Measurements from ENCODE around the gene HPCAL4.

DNA sequence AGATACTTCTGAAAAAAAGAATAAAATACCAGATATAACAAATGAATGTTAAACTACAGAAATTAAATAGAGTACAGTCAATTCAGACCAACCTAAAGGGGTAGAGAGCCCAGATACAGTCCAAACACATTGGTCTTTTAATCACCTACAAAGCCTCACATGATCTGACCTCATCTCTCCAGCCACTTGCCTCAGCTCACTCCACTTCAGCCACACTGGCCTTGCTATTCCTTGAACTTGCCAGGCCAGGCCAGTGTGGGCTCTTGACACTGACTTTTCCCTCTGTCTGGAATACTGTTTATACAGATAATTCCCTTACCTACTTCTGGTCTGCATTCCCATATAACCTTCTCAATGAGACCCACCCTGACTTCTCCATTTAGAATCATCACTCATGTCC, 30.4 kb upstream of the HPCAL4 start:
- TF ChIP-seq, protein P1, sequence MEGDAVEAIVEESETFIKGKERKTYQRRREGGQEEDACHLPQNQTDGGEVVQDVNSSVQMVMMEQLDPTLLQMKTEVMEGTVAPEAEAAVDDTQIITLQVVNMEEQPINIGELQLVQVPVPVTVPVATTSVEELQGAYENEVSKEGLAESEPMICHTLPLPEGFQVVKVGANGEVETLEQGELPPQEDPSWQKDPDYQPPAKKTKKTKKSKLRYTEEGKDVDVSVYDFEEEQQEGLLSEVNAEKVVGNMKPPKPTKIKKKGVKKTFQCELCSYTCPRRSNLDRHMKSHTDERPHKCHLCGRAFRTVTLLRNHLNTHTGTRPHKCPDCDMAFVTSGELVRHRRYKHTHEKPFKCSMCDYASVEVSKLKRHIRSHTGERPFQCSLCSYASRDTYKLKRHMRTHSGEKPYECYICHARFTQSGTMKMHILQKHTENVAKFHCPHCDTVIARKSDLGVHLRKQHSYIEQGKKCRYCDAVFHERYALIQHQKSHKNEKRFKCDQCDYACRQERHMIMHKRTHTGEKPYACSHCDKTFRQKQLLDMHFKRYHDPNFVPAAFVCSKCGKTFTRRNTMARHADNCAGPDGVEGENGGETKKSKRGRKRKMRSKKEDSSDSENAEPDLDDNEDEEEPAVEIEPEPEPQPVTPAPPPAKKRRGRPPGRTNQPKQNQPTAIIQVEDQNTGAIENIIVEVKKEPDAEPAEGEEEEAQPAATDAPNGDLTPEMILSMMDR (IDR thresholded peaks at IDR 0.05): no peak
- TF ChIP-seq POLR2A (IDR thresholded peaks at IDR 0.05): no peak
